Endometrium (tissue), 2 donors: ENCODE measurements around the gene CUL1.

Experiments used
- FAIRE-seq: peaks from 2 replicates; lab custom pipeline; 2012; peaks lifted over from hg19 to GRCh38; lab: Jason Lieb, UNC
- donor health status: control.
- donor health status: control.

The CUL1 gene

GRCh38 chr7:148763622-148764021, 64.9 kb downstream of the CUL1 start:
- FAIRE-seq, result no peak

- no peak for FAIRE-seq
These were observed 71.3 kb downstream of the CUL1 start for GRCh38 chr7:148770004-148770403.

DNA sequence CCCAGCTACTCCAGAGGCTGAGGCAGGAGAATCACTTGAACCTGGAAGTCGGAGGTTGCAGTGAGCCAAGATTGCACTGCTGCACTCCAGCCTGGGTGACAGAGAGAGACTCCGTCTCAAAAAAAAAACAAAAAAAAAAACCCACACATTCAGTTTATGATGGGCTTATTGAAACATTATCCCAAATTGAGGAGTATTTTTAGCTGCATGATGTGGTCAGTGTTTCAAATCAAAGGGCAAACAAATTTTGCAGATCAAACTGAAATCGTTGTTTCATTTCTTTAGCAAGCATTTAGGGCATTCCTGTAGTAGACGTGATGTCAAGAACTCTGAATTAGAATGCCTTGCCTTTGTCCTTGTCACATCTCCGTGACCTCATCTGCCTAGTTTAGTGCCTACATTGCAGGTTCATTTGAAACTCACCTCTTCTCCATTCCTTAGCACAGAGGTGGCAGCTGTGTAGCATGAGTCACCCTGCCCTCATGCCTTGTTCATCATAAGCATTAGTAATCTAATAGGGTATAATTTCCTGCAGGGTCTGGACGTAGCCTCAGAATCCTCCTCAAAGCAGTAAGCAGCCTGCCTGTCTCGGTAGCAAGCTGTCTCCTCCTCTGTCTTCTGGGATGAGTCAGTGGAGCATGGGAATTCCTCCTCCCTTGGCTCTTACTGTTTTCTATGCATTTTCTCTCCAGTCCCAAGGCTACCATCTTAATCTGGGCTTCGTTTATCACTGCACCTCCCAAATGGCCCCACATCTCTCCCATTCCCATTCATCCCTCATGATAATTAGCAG, 73.8 kb downstream of the CUL1 start:
- no peak for FAIRE-seq

- no peak for FAIRE-seq
These were observed 74.6 kb downstream of the CUL1 start for GRCh38 chr7:148773334-148773733.

- FAIRE-seq, result no peak
These were observed 75.8 kb downstream of the CUL1 start for GRCh38 chr7:148774471-148774870.

- no peak for FAIRE-seq
These were observed 84.2 kb downstream of the CUL1 start for GRCh38 chr7:148782757-148783456.

- no peak for FAIRE-seq
These were observed 85.3 kb downstream of the CUL1 start for GRCh38 chr7:148783801-148784527.

GRCh38 chr7:148787571-148788295, 89.0 kb downstream of the CUL1 start:
- FAIRE-seq, result no peak

GRCh38 chr7:148789220-148789619, 90.5 kb downstream of the CUL1 start:
- FAIRE-seq, result no peak

DNA sequence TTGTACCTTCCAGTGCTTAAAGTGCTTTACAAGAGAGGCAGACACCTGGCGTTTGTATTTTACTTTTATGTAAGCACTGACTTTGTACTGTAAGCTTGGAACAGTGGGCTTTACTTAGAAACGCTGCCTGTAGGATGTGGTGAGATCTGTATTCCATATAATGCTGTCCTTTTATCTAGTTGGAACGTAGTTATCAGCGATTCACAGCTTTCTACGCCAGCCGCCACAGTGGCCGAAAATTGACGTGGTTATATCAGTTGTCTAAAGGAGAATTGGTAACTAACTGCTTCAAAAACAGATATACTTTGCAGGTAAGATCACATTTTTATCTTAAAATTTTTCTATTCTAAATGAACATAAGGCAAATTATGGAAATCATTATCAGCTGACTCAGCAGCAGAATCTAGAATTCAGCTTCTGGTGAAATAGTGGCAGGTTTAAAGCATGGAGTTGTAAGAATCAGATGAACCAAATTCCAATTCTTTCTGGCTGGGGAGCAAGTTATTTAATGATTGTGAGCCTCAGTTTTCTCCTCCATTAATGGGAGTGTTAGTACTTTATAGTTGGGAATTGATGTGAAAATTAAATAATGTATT, 91.5 kb downstream of the CUL1 start:
- no peak for FAIRE-seq

GRCh38 chr7:148790850-148791249, 92.1 kb downstream of the CUL1 start:
- FAIRE-seq, result no peak

DNA sequence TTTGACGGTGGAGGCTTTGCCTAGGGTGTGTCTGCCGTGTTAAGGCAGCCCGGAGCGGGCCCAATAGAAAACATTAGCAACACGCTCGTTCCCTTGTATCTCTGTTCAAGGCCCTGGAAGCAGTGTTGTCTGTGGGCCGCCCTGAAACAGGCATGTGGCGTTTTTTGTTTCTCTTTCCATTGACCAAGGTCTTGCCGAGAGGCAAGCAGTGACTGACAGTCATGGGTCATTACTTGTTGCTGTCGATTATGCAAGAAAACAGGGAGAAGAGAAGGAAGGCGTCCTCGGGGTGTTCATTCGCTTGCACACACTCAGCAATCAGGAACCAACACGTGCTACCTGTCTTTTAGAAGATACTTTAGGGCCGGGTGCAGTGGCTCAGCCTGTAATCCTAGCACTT, 92.8 kb downstream of the CUL1 start:
- no peak for FAIRE-seq

DNA sequence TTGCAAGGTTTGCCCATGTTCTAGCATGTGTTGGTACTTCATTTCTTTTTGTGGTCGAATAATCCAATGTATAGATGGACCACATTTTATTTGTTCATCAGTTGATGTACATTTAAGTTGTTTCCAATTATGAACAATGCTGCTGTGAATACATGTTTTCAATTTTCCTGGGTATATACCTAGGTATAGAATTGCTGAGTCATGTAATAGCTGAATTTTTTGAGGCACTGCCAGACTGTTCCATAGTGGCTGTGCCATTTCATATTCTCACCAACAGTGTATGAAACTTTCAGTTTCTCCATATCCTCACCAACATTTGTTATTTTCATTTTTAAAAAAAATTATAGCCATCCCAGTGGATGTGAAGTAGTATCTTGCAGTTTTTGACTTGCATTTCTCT, 94.9 kb downstream of the CUL1 start:
- FAIRE-seq, result no peak

GRCh38 chr7:148794476-148794875, 95.8 kb downstream of the CUL1 start:
- no peak for FAIRE-seq

DNA sequence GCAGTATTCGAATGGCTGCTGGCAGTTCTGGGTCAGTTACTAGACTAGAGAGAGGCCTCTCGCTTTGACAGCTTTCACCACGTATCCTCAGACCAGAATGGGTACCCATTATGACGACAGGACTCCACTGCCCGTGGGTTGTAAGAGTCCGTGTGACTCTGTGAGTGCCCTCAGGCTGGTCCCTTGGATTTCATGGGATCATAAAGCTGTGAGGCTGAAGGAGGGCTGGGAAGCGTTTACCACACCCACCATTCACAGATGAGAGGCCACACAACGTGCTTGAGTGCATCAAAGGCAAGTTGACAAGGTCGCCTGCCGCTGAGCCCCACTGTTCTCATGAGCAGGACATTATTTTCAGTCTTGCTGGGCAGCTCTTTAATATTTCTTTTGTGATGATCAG, 98.1 kb downstream of the CUL1 start:
- no peak for FAIRE-seq

GRCh38 chr7:148799893-148800555, 101.3 kb downstream of the CUL1 start:
- no peak for FAIRE-seq

DNA sequence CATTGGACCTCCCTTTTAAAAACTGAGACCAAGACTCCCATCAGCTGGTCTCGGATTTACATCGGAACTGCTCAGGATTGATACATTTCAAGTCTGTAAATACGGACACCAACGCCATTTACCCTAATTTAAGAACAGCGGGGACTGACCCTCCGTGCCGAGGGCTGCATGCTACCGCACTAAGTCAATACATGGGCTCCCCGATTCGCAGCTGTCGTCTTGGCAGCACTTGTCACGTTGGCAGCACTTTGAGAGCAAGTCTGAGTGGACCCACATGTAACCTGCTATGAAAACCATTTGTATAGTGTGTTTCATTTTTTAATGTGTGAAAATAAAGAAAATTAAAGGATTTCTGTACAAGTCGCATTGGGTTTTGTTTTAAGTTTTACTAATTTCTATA, 102.0 kb downstream of the CUL1 start:
- no peak for FAIRE-seq

DNA sequence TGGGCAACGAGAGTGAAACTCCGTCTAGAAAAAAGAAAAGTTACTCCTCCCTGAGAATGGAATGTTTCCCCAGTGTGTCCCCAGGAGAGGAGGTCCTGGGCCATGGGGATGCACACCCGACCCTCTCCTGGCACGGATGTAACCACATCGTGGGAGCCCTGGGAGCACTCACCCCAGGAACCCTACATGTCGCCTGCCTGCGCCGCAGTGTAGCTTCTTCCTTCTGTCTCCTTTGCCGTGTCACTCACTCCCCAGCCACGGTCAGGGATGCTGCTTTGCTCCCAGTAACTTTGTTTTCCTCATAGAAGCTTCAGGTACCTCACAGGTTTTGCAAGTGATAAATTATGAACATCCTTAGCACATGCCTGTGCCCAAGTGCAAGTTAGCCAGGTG, 103.4 kb downstream of the CUL1 start:
- no peak for FAIRE-seq

GRCh38 chr7:148803094-148803493, 104.4 kb downstream of the CUL1 start:
- no peak for FAIRE-seq

DNA sequence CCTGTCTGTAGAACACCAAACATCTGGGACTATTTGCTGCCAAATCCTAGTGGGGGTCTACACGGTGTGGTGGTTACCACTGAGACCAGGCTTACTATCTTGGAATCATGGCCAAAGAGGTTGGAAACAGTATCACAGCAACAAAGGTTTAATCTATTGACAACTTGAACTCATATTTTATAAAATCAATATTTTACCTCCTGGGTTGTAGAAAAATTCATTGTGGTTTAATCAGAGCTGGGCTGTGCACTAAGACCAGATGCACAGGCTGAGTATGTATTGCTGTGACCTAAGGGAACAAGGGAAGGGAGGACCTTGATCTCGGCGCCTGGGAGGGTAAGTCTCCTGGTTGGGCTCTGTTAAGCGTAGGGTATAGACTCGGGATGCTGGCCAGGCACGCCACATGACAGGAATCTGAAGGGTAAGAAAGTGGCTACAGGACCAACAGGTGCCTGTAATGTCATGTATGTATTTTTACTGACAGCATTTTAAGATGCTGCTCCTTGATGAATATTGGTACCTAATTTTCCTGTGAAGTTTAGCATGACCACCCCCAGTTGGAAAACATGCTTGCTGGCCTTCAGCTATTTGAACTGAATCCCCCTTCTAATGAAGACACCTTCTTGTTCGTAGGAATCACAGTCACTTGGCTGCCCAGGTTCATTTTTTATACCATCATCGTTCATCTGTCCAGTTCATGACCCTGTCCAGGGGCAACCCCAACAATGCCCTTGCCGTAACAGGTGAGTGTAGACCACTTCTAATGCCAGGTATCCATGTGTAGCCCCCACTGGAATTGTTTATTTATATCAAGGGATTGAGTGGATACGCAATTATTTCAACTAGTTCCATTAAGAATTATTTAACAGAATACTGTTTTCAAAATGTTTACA, 105.9 kb downstream of the CUL1 start:
- no peak for FAIRE-seq
